MCF 10A (cell line): Measurements from ENCODE around the gene KNDC1. TPM values are rescaled to one million over a fixed set of nuclear protein-coding genes. Genes with fewer than 3 reads are reported as not detected.

Experiments used
- BruUV-seq: library from RNA; stranded (reverse); fragments of 400-500 nt; replicated peaks from 2 replicates; lab custom pipeline; 2021; lab: Mats Ljungman, UMichigan
- CTCF ChIA-PET: fragments of 300-600 bp; sonication (Branson Sonifier 250); formaldehyde crosslinking; extraction: SDS; loops from one replicate; lab custom pipeline; 2021; ENCODE audit warnings: antibody characterized with exemption, inconsistent platforms; lab: Yijun Ruan, JAX
- POLR2A ChIA-PET: fragments of 300-600, 350-650 bp; sonication (Branson Sonifier 250); formaldehyde crosslinking; extraction: SDS; loops from one replicate; lab custom pipeline; 2020; ENCODE audit warnings: antibody characterized with exemption, inconsistent platforms; lab: Yijun Ruan, JAX
- DNase-seq: peaks from one replicate; pipeline ENCODE4 v3.0.0-alpha.2; 2018; ENCODE audit not compliant: unreplicated experiment
- H3K27ac Mint-ChIP-seq: one replicate; pipeline ENCODE4 v1.8.0; 2022; ENCODE audit warnings: mild to moderate bottlenecking, low read depth, mixed read lengths; ENCODE audit not compliant: unreplicated experiment
- H3K27me3 Mint-ChIP-seq: one replicate; pipeline ENCODE4 v1.8.0; 2022; ENCODE audit warnings: mixed read lengths; ENCODE audit not compliant: insufficient read depth, unreplicated experiment
- H3K36me3 Mint-ChIP-seq: one replicate; pipeline ENCODE4 v1.8.0; 2022; ENCODE audit warnings: mild to moderate bottlenecking, moderate library complexity, mixed read lengths; ENCODE audit not compliant: insufficient read depth, unreplicated experiment
- H3K4me1 Mint-ChIP-seq: one replicate; pipeline ENCODE4 v1.8.0; 2022; ENCODE audit warnings: mixed read lengths; ENCODE audit not compliant: insufficient read depth, unreplicated experiment
- H3K4me3 Mint-ChIP-seq: one replicate; pipeline ENCODE4 v1.8.0; 2022; ENCODE audit warnings: mild to moderate bottlenecking, moderate library complexity, mixed read lengths; ENCODE audit not compliant: unreplicated experiment
- H3K9me3 Mint-ChIP-seq: one replicate; pipeline ENCODE4 v1.8.0; 2022; ENCODE audit warnings: mixed read lengths; ENCODE audit not compliant: unreplicated experiment
- CTCF ChIP-seq: fragments of 200-600 bp; IDR thresholded peaks from one replicate; pipeline ENCODE4 v1.8.0; 2022; ENCODE audit warnings: antibody characterized with exemption, mild to moderate bottlenecking; ENCODE audit not compliant: unreplicated experiment
- intact Hi-C: fragments of 100-400 bp; cut with micrococcal nuclease; formaldehyde crosslinking; loops from 2 replicates; pipeline ENCODE4 v1.14.1; 2022
- total RNA-seq: library from RNA; stranded (reverse); gene quantifications from 2 replicates; pipeline ENCODE4 v1.2.3, GENCODE V29; 2022

Gene KNDC1
- total RNA-seq, 1 experiment from 2014 or later, result 2.1 TPM

GRCh38 chr10:133259602-133259989, 99.6 kb downstream of the KNDC1 start:
- Mint-ChIP-seq H3K9me3 (no peaks in the 10 kb centered on the region), H3K4me3 (peak overlapping the region; percentile 68)
- intact Hi-C loops, result loop anchor here (1.0 to 5.0 kb wide), 3 partner anchors 19 to 117 kb away; no protein-coding TSS in a partner anchor

GRCh38 chr10:133260895-133261725, 101.1 kb downstream of the KNDC1 start:
- Mint-ChIP-seq H3K27ac (peak overlapping the region; percentile 67), H3K27me3 (no peaks in the 10 kb centered on the region), H3K4me3 (peak overlapping the region; percentile 68), H3K9me3 (no peaks in the 10 kb centered on the region), H3K4me1 (peaks cover 44% of the 10 kb centered on the region), H3K36me3 (peaks cover 6% of the 10 kb centered on the region)
- intact Hi-C loops, result no loop called here
- TF ChIP-seq CTCF, result no peak
- ChIA-PET POLR2A (interaction anchor here (0.9 to 1.3 kb wide), 5 partner anchors 14 to 357 kb away, joined by 4 to 5 read pairs (median 4); no protein-coding TSS in a partner anchor), CTCF (interaction anchor here (0.6 kb wide), 1 partner anchor 54 kb away, joined by 3 read pairs; no protein-coding TSS in a partner anchor)
- DNase-seq, result peak; percentile 47
- no TSS peak for BruUV-seq

More at GRCh38 chr10:133259602-133259989, 99.6 kb downstream of the KNDC1 start:
- no peaks in the 10 kb centered on the region for H3K27me3 Mint-ChIP-seq
- H3K27ac Mint-ChIP-seq, result peak overlapping the region; percentile 97
- POLR2A ChIA-PET, result interaction anchor here (0.8 to 3.7 kb wide), 9 partner anchors 17 to 939 kb away, joined by 3 to 45 read pairs (median 4); partner anchors contain the start of gene ADAM8
- peaks cover 37% of the 10 kb centered on the region for H3K4me1 Mint-ChIP-seq
- BruUV-seq, result TSS peak; percentile 39
- CTCF ChIA-PET, result interaction anchor here (0.6 to 3.9 kb wide), 8 partner anchors 15 to 356 kb away, joined by 3 to 25 read pairs (median 4); no protein-coding TSS in a partner anchor
- no peak for TF ChIP-seq CTCF
- DNase-seq, result no peak
- peaks cover 6% of the 10 kb centered on the region for H3K36me3 Mint-ChIP-seq

GRCh38 chr10:133261726-133262325, 101.8 kb downstream of the KNDC1 start:
- ChIA-PET POLR2A (interaction anchor here (0.9 to 1.2 kb wide), 4 partner anchors 13 to 358 kb away, joined by 4 to 5 read pairs (median 4); no protein-coding TSS in a partner anchor), CTCF (interaction anchor here (0.6 kb wide), 1 partner anchor 55 kb away, joined by 3 read pairs; no protein-coding TSS in a partner anchor)
- intact Hi-C loops, result no loop called here
- BruUV-seq, result no TSS peak
- peaks cover 6% of the 10 kb centered on the region for H3K36me3 Mint-ChIP-seq
- DNase-seq, result peak; percentile 66
- H3K27me3 Mint-ChIP-seq, result no peaks in the 10 kb centered on the region
- H3K9me3 Mint-ChIP-seq, result no peaks in the 10 kb centered on the region
- no peak for TF ChIP-seq CTCF
- H3K27ac Mint-ChIP-seq, result peak overlapping the region; percentile 67
- peak overlapping the region; percentile 68 for H3K4me3 Mint-ChIP-seq
- H3K4me1 Mint-ChIP-seq, result peaks cover 44% of the 10 kb centered on the region

GRCh38 chr10:133262696-133263095, 102.7 kb downstream of the KNDC1 start:
- H3K9me3 Mint-ChIP-seq, result no peaks in the 10 kb centered on the region
- H3K27me3 Mint-ChIP-seq, result no peaks in the 10 kb centered on the region
- DNase-seq, result no peak
- TF ChIP-seq CTCF, result no peak
- no TSS peak for BruUV-seq
- no peak overlapping the region for H3K4me3 Mint-ChIP-seq
- peaks cover 6% of the 10 kb centered on the region for H3K36me3 Mint-ChIP-seq
- intact Hi-C loops, result no loop called here
- ChIA-PET POLR2A (interaction anchor here (1.0 to 1.3 kb wide), 2 partner anchors 16 to 45 kb away, joined by 3 to 6 read pairs; no protein-coding TSS in a partner anchor), CTCF (interaction anchor here (0.6 to 2.0 kb wide), 4 partner anchors 16 to 419 kb away, joined by 3 to 12 read pairs (median 3); no protein-coding TSS in a partner anchor)
- no peak overlapping the region for H3K27ac Mint-ChIP-seq
- peaks cover 39% of the 10 kb centered on the region for H3K4me1 Mint-ChIP-seq
